Mammary epithelial cell (primary cell): ENCODE results near the gene ARHGAP26.

Experiments used
- CTCF ChIP-seq, 2 donors: IDR thresholded peaks in 1 of 2; conservative IDR thresholded peaks in 1 of 2; 2 replicates each; pipeline ENCODE4 v1.5.1; 2011 to 2012; ENCODE audit warnings: inconsistent platforms in 2 of 2, low read length in 2 of 2, mild to moderate bottlenecking in 2 of 2, control low read depth in 1 of 2, low read depth in 1 of 2; ENCODE audit not compliant: insufficient read depth in 1 of 2; ENCODE audit errors: extremely low read depth in 1 of 2
- EZH2 ChIP-seq: IDR thresholded peaks from 2 replicates; pipeline ENCODE4 v1.6.1; 2012; ENCODE audit warnings: low read length, inconsistent platforms, borderline replicate concordance

GRCh38 chr5:143248391-143248790, 478.2 kb downstream of the ARHGAP26 start:
- TF ChIP-seq CTCF (conservative IDR thresholded peaks at IDR 0.05 in 1 of 2, IDR thresholded peaks at IDR 0.05 in 1 of 2; ENCODE audit: extremely low read depth in 1 of 2, insufficient read depth in 1 of 2, low read depth in 1 of 2, low read length in 2 of 2) = no peak
- TF ChIP-seq EZH2 = no peak
